ENCODE data around the gene NADSYN1. TPM values are rescaled to one million over a fixed set of nuclear protein-coding genes. Genes with fewer than 3 reads are reported as not detected.

NADSYN1 gene
- total and polyA plus RNA-seq, 4 experiments from 2014 or later, result 35.9 to 243 (median 136) TPM

GRCh38 chr11:71452199-71453036, 585 bp upstream of the NADSYN1 start:
- peaks cover 25 to 48% of the 10 kb centered on the region in 2 donors for H3K36me3 Mint-ChIP-seq
- ChIA-PET POLR2A (ENCODE audit: partially characterized antibody) (interaction anchor here (0.6 to 1.6 kb wide), 8 partner anchors 8 to 1248 kb away, joined by 3 to 8 read pairs (median 4); partner anchors contain the start of genes RNF121 and XNDC1N), CTCF (ENCODE audit: partially characterized antibody) (interaction anchor here (1.6 to 2.6 kb wide), 2 partner anchors 365 to 637 kb away, joined by 5 to 10 read pairs; no protein-coding TSS in a partner anchor)
- Histone ChIP-seq H3K4me3 (ENCODE audit: low read length in 2 of 2) (peak overlapping the region; percentile 95 to 98), H3K27ac (ENCODE audit: low read depth, low read length) (peak overlapping the region; percentile 89), H3K27me3 (ENCODE audit: insufficient read depth, low read length) (no peaks in the 10 kb centered on the region), H3K36me3 (ENCODE audit: insufficient read depth, low read length) (peaks cover 26% of the 10 kb centered on the region), H3K9me3 (ENCODE audit: control insufficient read depth in 1 of 2, low read length in 2 of 2) (no peaks in the 10 kb centered on the region), H3K4me1 (ENCODE audit: insufficient read depth, low read length) (peaks cover 55% of the 10 kb centered on the region)
- H3K27ac Mint-ChIP-seq, result peak overlapping the region; percentile 83 to 100 (median 98)
- H3K4me3 Mint-ChIP-seq, result peak overlapping the region; percentile 88 to 98 (median 94)
- no peaks in the 10 kb centered on the region for H3K27me3 Mint-ChIP-seq
- no peaks in the 10 kb centered on the region for H3K9me3 Mint-ChIP-seq
- intact Hi-C loops (cut with micrococcal nuclease), result loop anchor here (2.0 to 5.0 kb wide), 2 partner anchors 334 to 1250 kb away; partner anchors contain the start of gene FADD
- peak; percentile 77 to 84 (median 82) for DNase-seq
- peaks cover 45 to 73% (median 57%) of the 10 kb centered on the region in 4 donors for H3K4me1 Mint-ChIP-seq

GRCh38 chr11:71453918-71454304, 908 bp downstream of the NADSYN1 start:
- peak overlapping the region; percentile 89 for H3K27ac ChIP-seq (ENCODE audit: low read depth, low read length)
- intact Hi-C loops (cut with micrococcal nuclease), result loop anchor here (2.0 to 5.0 kb wide), 2 partner anchors 333 to 1252 kb away; partner anchors contain the start of gene FADD
- H3K9me3 ChIP-seq (ENCODE audit: control insufficient read depth in 1 of 2, low read length in 2 of 2), result no peaks in the 10 kb centered on the region
- CTCF ChIA-PET (ENCODE audit: partially characterized antibody), result interaction anchor here (1.6 to 2.6 kb wide), 2 partner anchors 367 to 639 kb away, joined by 5 to 10 read pairs; no protein-coding TSS in a partner anchor
- H3K4me3 ChIP-seq (ENCODE audit: low read length in 2 of 2), result peak overlapping the region; percentile 68 to 98
- DNase-seq, result no peak
- H3K36me3 ChIP-seq (ENCODE audit: insufficient read depth, low read length), result peaks cover 40% of the 10 kb centered on the region
- Mint-ChIP-seq H3K27me3 (no peaks in the 10 kb centered on the region), H3K4me3 (peak overlapping the region; percentile 88 to 94 (median 91)), H3K4me1 (peaks cover 42 to 63% (median 55%) of the 10 kb centered on the region in 4 donors), H3K9me3 (no peaks in the 10 kb centered on the region), H3K36me3 (peaks cover 32 to 55% of the 10 kb centered on the region in 2 donors), H3K27ac (peak overlapping the region; percentile 83 to 90 (median 89))
- peaks cover 51% of the 10 kb centered on the region for H3K4me1 ChIP-seq (ENCODE audit: insufficient read depth, low read length)
- H3K27me3 ChIP-seq (ENCODE audit: insufficient read depth, low read length), result no peaks in the 10 kb centered on the region
- POLR2A ChIA-PET (ENCODE audit: partially characterized antibody), result interaction anchor here (1.4 kb wide), 1 partner anchor 8 kb away, joined by 3 read pairs; no protein-coding TSS in a partner anchor

GRCh38 chr11:71454470-71455113, 1.6 kb downstream of the NADSYN1 start:
- POLR2A ChIA-PET (ENCODE audit: partially characterized antibody), result interaction anchor here (1.4 kb wide), 1 partner anchor 9 kb away, joined by 3 read pairs; no protein-coding TSS in a partner anchor
- Histone ChIP-seq H3K4me3 (ENCODE audit: low read length in 2 of 2) (no peak overlapping the region), H3K36me3 (ENCODE audit: insufficient read depth, low read length) (peaks cover 47% of the 10 kb centered on the region), H3K27me3 (ENCODE audit: insufficient read depth, low read length) (no peaks in the 10 kb centered on the region), H3K4me1 (ENCODE audit: insufficient read depth, low read length) (peaks cover 45% of the 10 kb centered on the region), H3K9me3 (ENCODE audit: control insufficient read depth in 1 of 2, low read length in 2 of 2) (no peaks in the 10 kb centered on the region), H3K27ac (ENCODE audit: low read depth, low read length) (no peak overlapping the region)
- DNase-seq, result peak; percentile 43 to 55 (median 47)
- Mint-ChIP-seq H3K27me3 (no peaks in the 10 kb centered on the region), H3K27ac (peak overlapping the region; percentile 11 to 91 (median 85)), H3K4me3 (peak overlapping the region; percentile 77 to 90 (median 88)), H3K9me3 (no peaks in the 10 kb centered on the region), H3K36me3 (peaks cover 34 to 62% of the 10 kb centered on the region in 2 donors), H3K4me1 (peaks cover 37 to 57% (median 49%) of the 10 kb centered on the region in 4 donors)
- CTCF ChIA-PET (ENCODE audit: partially characterized antibody), result interaction anchor here (1.7 to 2.6 kb wide), 2 partner anchors 16 to 639 kb away, joined by 4 to 10 read pairs; no protein-coding TSS in a partner anchor
- intact Hi-C loops (cut with micrococcal nuclease), result loop anchor here (5.0 kb wide), 1 partner anchor 1252 kb away; the partner anchor contains the start of gene FADD

- peaks cover 63% of the 10 kb centered on the region for H3K36me3 ChIP-seq (ENCODE audit: insufficient read depth, low read length)
- H3K27me3 ChIP-seq (ENCODE audit: insufficient read depth, low read length), result no peaks in the 10 kb centered on the region
- no peaks in the 10 kb centered on the region for H3K9me3 ChIP-seq (ENCODE audit: control insufficient read depth in 1 of 2, low read length in 2 of 2)
- DNase-seq, result no peak
- H3K4me1 ChIP-seq (ENCODE audit: insufficient read depth, low read length), result peaks cover 28% of the 10 kb centered on the region
- H3K27ac ChIP-seq (ENCODE audit: low read depth, low read length), result no peak overlapping the region
- Mint-ChIP-seq H3K27me3 (no peaks in the 10 kb centered on the region), H3K9me3 (no peaks in the 10 kb centered on the region), H3K36me3 (peaks cover 49 to 78% of the 10 kb centered on the region in 2 donors), H3K4me3 (peak overlapping the region in 1 of 8 donors; percentile 7), H3K4me1 (peaks cover 28 to 40% (median 35%) of the 10 kb centered on the region in 4 donors), H3K27ac (peak overlapping the region in 4 of 7 donors; percentile 32 to 71 (median 42))
- intact Hi-C loops (cut with micrococcal nuclease), result no loop called here
- POLR2A ChIA-PET (ENCODE audit: partially characterized antibody), result no interaction called here
- no peak overlapping the region for H3K4me3 ChIP-seq (ENCODE audit: low read length in 2 of 2)
- CTCF ChIA-PET (ENCODE audit: partially characterized antibody), result interaction anchor here (1.7 kb wide), 1 partner anchor 17 kb away, joined by 4 read pairs; no protein-coding TSS in a partner anchor
Observed at GRCh38 chr11:71456294-71456693, 3.3 kb downstream of the NADSYN1 start.

GRCh38 chr11:71456831-71457230, 3.8 kb downstream of the NADSYN1 start:
- H3K4me3 Mint-ChIP-seq, result no peak overlapping the region
- ChIA-PET CTCF (ENCODE audit: partially characterized antibody) (no interaction called here), POLR2A (ENCODE audit: partially characterized antibody) (no interaction called here)
- Histone ChIP-seq H3K9me3 (ENCODE audit: control insufficient read depth in 1 of 2, low read length in 2 of 2) (no peaks in the 10 kb centered on the region), H3K27me3 (ENCODE audit: insufficient read depth, low read length) (no peaks in the 10 kb centered on the region), H3K4me3 (ENCODE audit: low read length in 2 of 2) (no peak overlapping the region), H3K4me1 (ENCODE audit: insufficient read depth, low read length) (peaks cover 23% of the 10 kb centered on the region), H3K36me3 (ENCODE audit: insufficient read depth, low read length) (peaks cover 66% of the 10 kb centered on the region), H3K27ac (ENCODE audit: low read depth, low read length) (no peak overlapping the region)
- DNase-seq, result no peak
- H3K9me3 Mint-ChIP-seq, result no peaks in the 10 kb centered on the region
- peaks cover 25 to 34% (median 30%) of the 10 kb centered on the region in 4 donors for H3K4me1 Mint-ChIP-seq
- H3K27ac Mint-ChIP-seq, result no peak overlapping the region
- intact Hi-C loops (cut with micrococcal nuclease), result no loop called here
- H3K36me3 Mint-ChIP-seq, result peaks cover 53 to 82% of the 10 kb centered on the region in 2 donors
- H3K27me3 Mint-ChIP-seq, result no peaks in the 10 kb centered on the region

GRCh38 chr11:71458146-71459070, 5.4 kb downstream of the NADSYN1 start:
- H3K27ac ChIP-seq (ENCODE audit: low read depth, low read length), result no peak overlapping the region
- no peaks in the 10 kb centered on the region for H3K9me3 ChIP-seq (ENCODE audit: control insufficient read depth in 1 of 2, low read length in 2 of 2)
- DNase-seq, result no peak
- no peak overlapping the region for H3K4me3 ChIP-seq (ENCODE audit: low read length in 2 of 2)
- Mint-ChIP-seq H3K9me3 (no peaks in the 10 kb centered on the region), H3K4me1 (peaks cover 18 to 27% (median 23%) of the 10 kb centered on the region in 4 donors), H3K27ac (peak overlapping the region in 1 of 7 donors; percentile 47), H3K27me3 (no peaks in the 10 kb centered on the region), H3K4me3 (no peak overlapping the region), H3K36me3 (peaks cover 64 to 86% of the 10 kb centered on the region in 2 donors)
- POLR2A ChIA-PET (ENCODE audit: partially characterized antibody), result interaction anchor here (1.5 kb wide), 1 partner anchor 9 kb away, joined by 3 read pairs; no protein-coding TSS in a partner anchor
- intact Hi-C loops (cut with micrococcal nuclease), result no loop called here
- no peaks in the 10 kb centered on the region for H3K27me3 ChIP-seq (ENCODE audit: insufficient read depth, low read length)
- peaks cover 18% of the 10 kb centered on the region for H3K4me1 ChIP-seq (ENCODE audit: insufficient read depth, low read length)
- CTCF ChIA-PET (ENCODE audit: partially characterized antibody), result interaction anchor here (0.6 kb wide), 1 partner anchor 455 kb away, joined by 3 read pairs; no protein-coding TSS in a partner anchor
- H3K36me3 ChIP-seq (ENCODE audit: insufficient read depth, low read length), result peaks cover 80% of the 10 kb centered on the region

Data from CD4-positive, alpha-beta memory T cell (primary cell).